GM19239 (cell line): ENCODE results near the gene MOSPD3.
"Not testable (repeated sequence)": the region's sequence is repeated elsewhere in the genome, so short reads cannot be mapped to it uniquely, and the experiment has no call there.

ENCODE experiments used
- DNase-seq: peaks from one replicate; pipeline ENCODE4 v3.0.0; 2011; ENCODE audit warnings: low spot score; ENCODE audit not compliant: insufficient read length
- FAIRE-seq: peaks from 2 replicates; lab custom pipeline; 2011; peaks lifted over from hg19 to GRCh38; lab: Jason Lieb, UNC

Gene MOSPD3

GRCh38 chr7:100654908-100655831, 42.8 kb downstream of the MOSPD3 start:
- FAIRE-seq (no peak), DNase-seq (no peak)

GRCh38 chr7:100655908-100656674, 43.8 kb downstream of the MOSPD3 start, which contains the start of gene ACTL6B:
TSS of gene ACTL6B (minus strand) at chr7:100656448. CDS start at chr7:100656354, 94 bp downstream.
- DNase-seq = no peak
- no peak for FAIRE-seq

DNA sequence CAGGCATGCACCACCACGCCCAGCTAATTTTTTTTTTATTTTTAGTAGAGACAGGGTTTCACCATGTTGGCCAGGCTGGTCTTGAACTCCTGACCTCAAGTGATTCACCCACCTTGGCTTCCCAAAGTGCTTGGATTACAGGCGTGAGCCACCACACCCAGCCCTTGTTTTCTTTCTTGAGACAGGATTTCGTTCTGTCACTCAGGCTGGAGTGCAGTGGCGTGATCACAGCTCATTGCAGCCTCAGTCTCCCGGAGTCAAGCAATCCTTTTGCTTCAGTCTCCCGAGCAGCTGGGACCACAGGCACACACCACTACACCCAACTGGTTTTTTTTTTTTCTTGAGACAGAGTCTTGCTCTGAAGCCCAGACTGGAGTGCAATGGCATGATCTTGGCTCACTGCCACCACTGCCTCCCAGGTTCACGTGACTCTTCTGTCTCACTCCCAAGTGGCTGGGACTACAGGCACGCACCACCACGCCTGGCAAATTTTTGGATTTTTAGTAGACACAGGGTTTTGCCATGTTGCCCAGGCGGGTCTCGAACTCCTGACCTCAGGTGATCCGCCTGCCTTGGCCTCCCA, 49.9 kb downstream of the MOSPD3 start:
- not testable (repeated sequence) for FAIRE-seq, DNase-seq
